OCI-LY7 (cell line): ENCODE data around the gene NEDD8.

Experiments used
- EZH2phosphoT487 ChIP-seq: fragments of 200-600 bp; sonication (generic); IDR thresholded peaks from 2 replicates; pipeline ENCODE4 v1.6.1; 2018; ENCODE audit warnings: low read depth, borderline replicate concordance, mild to moderate bottlenecking, mixed run types, antibody characterized with exemption, low read length, moderate library complexity, mixed read lengths
- TF ChIP-seq, protein P1 (sequence below): fragments of 200-600 bp; sonication (generic); conservative IDR thresholded peaks from 2 replicates; pipeline ENCODE4 v1.5.1; 2014; ENCODE audit warnings: mild to moderate bottlenecking, antibody characterized with exemption, low read length, moderate library complexity, mixed read lengths

DNA sequence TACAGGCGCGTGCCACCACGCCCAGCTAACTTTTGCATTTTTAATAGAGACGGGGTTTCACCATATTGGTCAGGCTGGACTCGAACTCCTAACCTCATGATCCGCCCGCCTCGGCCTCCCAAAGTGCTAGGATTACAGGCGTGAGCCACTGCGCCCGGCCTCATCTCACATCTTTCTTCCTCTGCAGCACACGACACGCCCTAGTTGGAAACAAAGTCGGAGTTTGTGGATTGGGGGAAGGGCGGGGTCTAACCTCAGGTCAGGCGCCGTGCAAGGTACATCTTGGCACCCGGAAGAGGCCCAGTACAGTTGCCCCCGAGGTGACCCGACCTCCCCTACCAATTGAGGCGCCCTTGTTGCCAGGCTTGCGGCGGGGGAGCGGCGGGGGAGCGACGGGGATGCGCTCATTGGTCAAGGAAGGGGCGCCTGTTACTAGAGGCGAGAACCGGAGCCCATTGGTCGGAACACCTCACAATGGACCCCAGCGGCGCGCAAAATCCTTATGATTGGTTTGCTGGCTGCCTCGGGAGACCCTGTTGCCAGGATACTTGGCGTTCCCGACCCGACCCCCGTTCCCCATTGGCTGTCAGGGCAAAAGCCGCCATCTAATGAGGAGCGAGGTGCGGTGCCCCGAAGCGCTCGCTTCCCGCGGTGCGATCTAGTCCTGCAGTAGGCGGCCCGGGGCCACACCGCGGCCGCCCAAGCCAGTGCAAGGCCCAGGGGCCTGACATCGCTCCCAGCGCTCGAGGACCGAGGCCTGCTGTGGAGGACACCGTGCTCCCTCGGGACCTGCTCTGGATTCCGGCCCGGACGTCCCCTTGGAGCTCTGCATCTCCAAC is 60.5 kb downstream of the NEDD8 start, which contains the start of gene REC8:
- TF ChIP-seq, protein P1, sequence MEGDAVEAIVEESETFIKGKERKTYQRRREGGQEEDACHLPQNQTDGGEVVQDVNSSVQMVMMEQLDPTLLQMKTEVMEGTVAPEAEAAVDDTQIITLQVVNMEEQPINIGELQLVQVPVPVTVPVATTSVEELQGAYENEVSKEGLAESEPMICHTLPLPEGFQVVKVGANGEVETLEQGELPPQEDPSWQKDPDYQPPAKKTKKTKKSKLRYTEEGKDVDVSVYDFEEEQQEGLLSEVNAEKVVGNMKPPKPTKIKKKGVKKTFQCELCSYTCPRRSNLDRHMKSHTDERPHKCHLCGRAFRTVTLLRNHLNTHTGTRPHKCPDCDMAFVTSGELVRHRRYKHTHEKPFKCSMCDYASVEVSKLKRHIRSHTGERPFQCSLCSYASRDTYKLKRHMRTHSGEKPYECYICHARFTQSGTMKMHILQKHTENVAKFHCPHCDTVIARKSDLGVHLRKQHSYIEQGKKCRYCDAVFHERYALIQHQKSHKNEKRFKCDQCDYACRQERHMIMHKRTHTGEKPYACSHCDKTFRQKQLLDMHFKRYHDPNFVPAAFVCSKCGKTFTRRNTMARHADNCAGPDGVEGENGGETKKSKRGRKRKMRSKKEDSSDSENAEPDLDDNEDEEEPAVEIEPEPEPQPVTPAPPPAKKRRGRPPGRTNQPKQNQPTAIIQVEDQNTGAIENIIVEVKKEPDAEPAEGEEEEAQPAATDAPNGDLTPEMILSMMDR: no peak
- no peak for TF ChIP-seq EZH2phosphoT487
